Measurements from ENCODE around the gene WDR20.

- no peak for TF ChIP-seq CTCF (IDR thresholded peaks at IDR 0.05; ENCODE audit: low read length)
- TF ChIP-seq EZH2 (optimal IDR thresholded peaks at IDR 0.05; ENCODE audit: low read depth, low read length), result no peak
Observed at GRCh38 chr14:102227184-102227964, 87.7 kb downstream of the WDR20 start.

All from MM.1S (cell line).